HG03520 (cell line): ENCODE results near the gene PEX13.

ENCODE experiments used
- ATAC-seq: cut with Tn5 transposase; IDR thresholded peaks from one replicate; pipeline ENCODE4 v1.9.1; 2021; ENCODE audit warnings: mild to moderate bottlenecking, moderate library complexity; ENCODE audit not compliant: unreplicated experiment

PEX13 gene

GRCh38 chr2:61059382-61059781, 41.9 kb downstream of the PEX13 start:
- no peak for ATAC-seq

GRCh38 chr2:61065714-61066709, 48.5 kb downstream of the PEX13 start, which contains the start of gene SANBR:
Gene SANBR (plus strand): TSS chr2:61065871. CDS start chr2:61070351, 4,480 bp downstream.
- ATAC-seq = peak; percentile 97

GRCh38 chr2:61074100-61074499, 56.6 kb downstream of the PEX13 start:
- no peak for ATAC-seq

GRCh38 chr2:61085883-61086282, 68.4 kb downstream of the PEX13 start:
- ATAC-seq = no peak

GRCh38 chr2:61089797-61090196, 72.3 kb downstream of the PEX13 start:
- no peak for ATAC-seq

- no peak for ATAC-seq
Measured at GRCh38 chr2:61090386-61090921, 72.9 kb downstream of the PEX13 start.

GRCh38 chr2:61091485-61091884, 74.0 kb downstream of the PEX13 start:
- ATAC-seq = no peak

- no peak for ATAC-seq
Measured at GRCh38 chr2:61096438-61096837, 78.9 kb downstream of the PEX13 start.

GRCh38 chr2:61100801-61101200, 83.3 kb downstream of the PEX13 start:
- ATAC-seq = no peak
